ENCODE data around the gene CTDSPL.

DNA sequence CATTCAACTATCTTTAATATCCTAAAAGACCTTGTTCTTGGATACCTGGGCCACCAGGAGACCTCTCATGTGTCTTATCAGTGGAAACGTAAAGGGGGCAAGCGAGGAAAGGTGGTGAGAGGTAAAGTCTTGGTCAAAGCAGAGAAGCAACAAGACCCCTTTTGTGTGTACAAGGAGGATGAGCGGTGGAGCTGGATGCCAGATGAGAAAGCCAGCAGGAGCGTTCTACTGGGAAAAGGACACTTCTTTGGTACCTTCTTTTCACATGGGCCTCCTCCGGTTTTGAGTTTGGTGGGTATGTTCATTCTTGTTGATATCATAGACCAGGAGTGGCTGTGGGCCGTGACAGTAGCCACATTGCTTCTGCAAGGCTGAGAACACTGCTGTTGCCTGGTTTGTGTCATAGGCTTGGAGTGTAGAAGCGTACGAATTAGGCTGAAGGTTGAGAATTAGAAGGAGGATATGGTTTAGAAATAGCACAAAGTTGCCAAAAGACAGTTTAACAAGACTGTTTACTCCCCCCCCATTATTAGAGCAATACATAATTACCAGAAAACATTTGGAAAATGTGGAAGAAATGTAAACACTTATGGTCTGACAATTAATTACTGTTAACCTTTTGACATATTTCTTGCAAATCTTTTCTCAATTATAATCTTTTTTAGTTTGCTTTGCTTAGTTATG lies 82.1 kb downstream of the CTDSPL start:
- TF ChIP-seq EGR1 (IDR thresholded peaks at IDR 0.05) (no peak), NFIC (IDR thresholded peaks at IDR 0.05) (no peak), EP300 (IDR thresholded peaks at IDR 0.05; ENCODE audit: borderline replicate concordance) (no peak), FOXM1 (IDR thresholded peaks at IDR 0.05; ENCODE audit: borderline replicate concordance, low read depth) (no peak), YY1 (IDR thresholded peaks at IDR 0.05; ENCODE audit: low read depth) (no peak), RAD21 (IDR thresholded peaks at IDR 0.05; ENCODE audit: low read depth) (no peak)
- TF ChIP-seq, protein P1, sequence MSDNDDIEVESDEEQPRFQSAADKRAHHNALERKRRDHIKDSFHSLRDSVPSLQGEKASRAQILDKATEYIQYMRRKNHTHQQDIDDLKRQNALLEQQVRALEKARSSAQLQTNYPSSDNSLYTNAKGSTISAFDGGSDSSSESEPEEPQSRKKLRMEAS (IDR thresholded peaks at IDR 0.05): no peak
